GM13976 (cell line): Measurements from ENCODE around the gene KCNH2.

Experiments used
- DNase-seq: peaks from one replicate; pipeline ENCODE4 v3.0.0; 2012; ENCODE audit warnings: low spot score
- CTCF ChIP-seq: IDR thresholded peaks from 2 replicates; pipeline ENCODE4 v1.5.1; 2012; ENCODE audit warnings: borderline replicate concordance, mild to moderate bottlenecking; ENCODE audit not compliant: insufficient read depth; ENCODE audit errors: extremely low read depth, missing control alignments, control extremely low read depth
- in situ Hi-C: fragments of 300-500 bp; cut with MboI; formaldehyde crosslinking; loops from one replicate; pipeline ENCODE4 v1.12.0; 2022; ENCODE audit warnings: low sequenced_read_pairs, mixed read lengths, inconsistent platforms; ENCODE audit not compliant: unreplicated experiment

Gene KCNH2

GRCh38 chr7:150959739-150960734 lies 18.1 kb downstream of the KCNH2 start:
- in situ Hi-C loops = no loop called here
- TF ChIP-seq CTCF = no peak
- DNase-seq = no peak

- no peak for TF ChIP-seq CTCF
- no peak for DNase-seq
- in situ Hi-C loops = no loop called here
Measured at GRCh38 chr7:150959081-150959480, 19.0 kb downstream of the KCNH2 start.

- in situ Hi-C loops = no loop called here
- no peak for TF ChIP-seq CTCF
- DNase-seq = no peak
Measured at GRCh38 chr7:150958597-150958996, 19.5 kb downstream of the KCNH2 start.

GRCh38 chr7:150958062-150958552 lies 20.0 kb downstream of the KCNH2 start:
- in situ Hi-C loops = no loop called here
- TF ChIP-seq CTCF = no peak
- no peak for DNase-seq

- in situ Hi-C loops = no loop called here
- no peak for TF ChIP-seq CTCF
- no peak for DNase-seq
Measured at GRCh38 chr7:150957133-150958020, 20.7 kb downstream of the KCNH2 start.

- no peak for TF ChIP-seq CTCF
Measured at GRCh38 chr7:150956395-150957132, 21.6 kb downstream of the KCNH2 start.

More at GRCh38 chr7:150956395-150957132, 21.6 kb downstream of the KCNH2 start:
- in situ Hi-C loops = no loop called here
- no peak for DNase-seq
